GM21723 (cell line): ENCODE data around the gene PTPRM.
"Not testable (repeated sequence)": the region's sequence is repeated elsewhere in the genome, so short reads cannot be mapped to it uniquely, and the experiment has no call there.

Experiments used
- ATAC-seq: cut with Tn5 transposase; IDR thresholded peaks from one replicate; pipeline ENCODE4 v1.9.1; 2021; ENCODE audit warnings: mild to moderate bottlenecking, moderate library complexity; ENCODE audit not compliant: unreplicated experiment

Gene PTPRM

DNA sequence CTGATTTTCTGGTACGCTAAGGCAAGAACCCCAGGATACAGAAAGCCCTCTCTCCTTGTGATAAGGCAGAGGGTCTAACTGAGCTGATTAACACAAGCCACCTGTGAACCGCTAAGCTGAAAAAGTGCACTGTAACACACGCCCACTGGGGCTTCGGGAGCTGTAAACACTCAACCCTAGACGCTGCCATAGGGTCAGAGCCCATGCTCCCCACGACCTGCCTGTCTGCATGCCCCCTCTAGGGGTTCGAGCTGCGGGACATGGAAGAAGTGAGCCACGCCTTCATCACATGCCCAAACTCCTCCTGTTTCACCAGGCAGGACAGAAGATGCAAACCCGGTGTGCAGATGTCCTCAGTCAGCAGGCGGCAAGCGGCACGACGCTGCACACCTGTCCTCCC, 868.3 kb downstream of the PTPRM start:
- ATAC-seq, result no peak

- no peak for ATAC-seq
These were observed 871.9 kb downstream of the PTPRM start for GRCh38 chr18:8439055-8439454.

GRCh38 chr18:8443505-8443904, 876.4 kb downstream of the PTPRM start:
- no peak for ATAC-seq

GRCh38 chr18:8446936-8447335, 879.8 kb downstream of the PTPRM start:
- not testable (repeated sequence) for ATAC-seq

DNA sequence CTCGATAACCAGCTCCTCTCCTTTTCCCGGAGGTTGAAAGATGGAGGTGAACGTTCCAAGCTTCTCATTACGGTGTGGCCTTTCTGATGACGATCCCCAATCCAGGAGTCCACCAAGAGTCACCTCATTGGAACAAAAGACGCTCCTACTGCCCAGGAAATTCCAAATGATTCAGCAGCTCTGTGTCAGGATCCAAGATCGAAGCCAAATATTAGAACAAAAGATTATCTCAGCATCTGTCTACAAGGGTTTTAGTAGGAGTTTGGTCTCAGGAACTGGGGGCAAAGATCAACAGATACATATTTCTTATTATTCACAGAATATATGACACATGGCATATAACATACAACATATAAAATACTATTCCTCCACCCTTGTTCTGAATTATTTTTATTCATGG, 881.0 kb downstream of the PTPRM start:
- no peak for ATAC-seq

DNA sequence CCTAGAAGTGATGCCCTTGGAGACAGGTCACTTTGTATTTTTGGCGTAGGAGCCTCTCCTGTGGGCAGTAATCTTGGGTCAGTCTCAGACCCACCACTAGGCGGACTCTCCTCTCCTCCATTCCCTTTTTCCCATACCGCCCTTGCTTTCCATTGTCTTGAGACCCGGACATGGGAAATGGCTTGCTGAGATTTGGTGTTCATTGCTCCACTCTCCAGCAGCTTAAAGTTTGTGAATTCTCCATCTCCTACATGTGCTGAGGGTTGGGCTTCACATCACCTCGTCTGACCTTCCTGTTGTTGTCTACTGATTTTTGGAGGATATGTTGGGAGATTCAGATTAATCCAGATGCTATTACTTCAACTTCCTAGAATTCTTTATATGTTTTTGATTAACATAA, 882.9 kb downstream of the PTPRM start:
- no peak for ATAC-seq

- no peak for ATAC-seq
These were observed 884.0 kb downstream of the PTPRM start for GRCh38 chr18:8450898-8451665.

DNA sequence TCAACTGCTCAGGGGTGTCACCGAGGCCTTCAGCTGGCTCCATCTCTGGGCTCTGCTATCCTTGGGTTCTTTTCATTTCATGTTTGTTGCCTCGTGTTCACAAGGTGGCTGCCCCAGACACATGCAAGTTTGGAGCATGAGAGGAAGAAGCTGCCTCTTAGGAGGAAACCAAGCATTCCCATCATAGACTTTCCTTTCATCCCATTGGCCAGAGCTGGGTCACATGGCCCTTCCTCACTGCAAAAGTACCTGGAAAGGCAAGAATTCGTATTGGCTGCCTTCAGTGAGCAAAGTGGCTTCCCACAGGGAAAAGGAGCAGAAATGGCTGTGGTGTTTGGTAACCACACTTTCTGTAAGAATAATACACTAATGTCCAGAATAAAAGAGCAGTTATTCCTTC, 886.4 kb downstream of the PTPRM start:
- ATAC-seq, result no peak

DNA sequence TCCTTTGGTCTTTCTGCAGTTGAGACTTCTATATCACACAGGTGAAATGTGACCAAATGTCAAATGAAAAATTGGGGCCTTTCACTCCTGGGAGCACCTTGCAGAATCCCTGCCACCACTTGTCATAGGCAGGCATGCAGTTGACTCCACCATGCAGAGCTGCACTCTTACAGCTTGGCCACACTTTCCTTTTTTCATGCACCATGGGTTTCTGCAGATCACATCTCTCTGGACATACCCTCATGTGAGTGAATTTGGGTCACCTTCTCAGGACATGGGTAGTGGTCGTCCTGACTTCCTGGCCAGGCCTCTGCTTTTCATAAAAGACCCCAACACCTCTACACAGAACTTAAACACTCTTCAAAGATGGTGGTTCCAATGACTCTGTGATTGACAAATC, 887.0 kb downstream of the PTPRM start:
- ATAC-seq, result no peak

- ATAC-seq, result no peak
These were observed 888.8 kb downstream of the PTPRM start for GRCh38 chr18:8455661-8456614.
